ACC112 (cell line): ENCODE data around the gene FKBP10.
"Not testable (repeated sequence)": the region's sequence is repeated elsewhere in the genome, so short reads cannot be mapped to it uniquely, and the experiment has no call there.

Source experiments
- H2AFZ ChIP-seq: fragments of 200-600 bp; sonication (generic); one replicate; pipeline ENCODE4 v1.6.0; 2017; ENCODE audit warnings: antibody characterized with exemption, low read length; ENCODE audit not compliant: unreplicated experiment
- H3K27ac ChIP-seq: fragments of 200-600 bp; sonication (generic); 2 replicates; pipeline ENCODE4 v1.5.1; 2014; ENCODE audit warnings: low read depth, mild to moderate bottlenecking, antibody characterized with exemption, low read length, moderate library complexity
- H3K27me3 ChIP-seq: fragments of 200-600 bp; sonication (generic); 2 replicates; pipeline ENCODE4 v1.6.1; 2014; ENCODE audit warnings: mild to moderate bottlenecking, antibody characterized with exemption, low read length, moderate library complexity, mixed read lengths; ENCODE audit not compliant: insufficient read depth
- H3K36me3 ChIP-seq: fragments of 200-600 bp; sonication (generic); 2 replicates; pipeline ENCODE4 v1.6.1; 2016; ENCODE audit warnings: mild to moderate bottlenecking, antibody characterized with exemption, low read length, moderate library complexity, mixed read lengths; ENCODE audit not compliant: insufficient read depth
- H3K4me1 ChIP-seq: fragments of 200-600 bp; sonication (generic); one replicate; pipeline ENCODE4 v1.6.1; 2016; ENCODE audit warnings: low read length, mixed read lengths; ENCODE audit not compliant: insufficient read depth, unreplicated experiment, control insufficient read depth
- H3K4me3 ChIP-seq: fragments of 200-600 bp; sonication (generic); 2 replicates; pipeline ENCODE4 v1.5.1; 2014; ENCODE audit warnings: mild to moderate bottlenecking, low read depth, low read length
- H3K79me2 ChIP-seq: fragments of 200-600 bp; sonication (generic); one replicate; pipeline ENCODE4 v1.6.0; 2016; ENCODE audit warnings: low read length; ENCODE audit not compliant: control insufficient read depth, unreplicated experiment, insufficient read depth

FKBP10 gene

GRCh38 chr17:41851382-41851781 is 38.6 kb downstream of the FKBP10 start:
- not testable (repeated sequence) for H2AFZ ChIP-seq, H3K36me3 ChIP-seq, H3K27ac ChIP-seq, H3K27me3 ChIP-seq, H3K4me3 ChIP-seq
- Histone ChIP-seq H3K4me1 (peaks cover 21% of the 10 kb centered on the region), H3K79me2 (peaks cover 15% of the 10 kb centered on the region)

- H3K4me3 ChIP-seq = no peak overlapping the region
- no peak overlapping the region for H2AFZ ChIP-seq
- no peaks in the 10 kb centered on the region for H3K36me3 ChIP-seq
- H3K4me1 ChIP-seq = peaks cover 14% of the 10 kb centered on the region
- H3K79me2 ChIP-seq = peaks cover 55% of the 10 kb centered on the region
- H3K27ac ChIP-seq = no peak overlapping the region
- no peaks in the 10 kb centered on the region for H3K27me3 ChIP-seq
Observed at GRCh38 chr17:41860254-41860931, 47.6 kb downstream of the FKBP10 start.

- H3K27me3 ChIP-seq = no peaks in the 10 kb centered on the region
- no peak overlapping the region for H3K27ac ChIP-seq
- H3K4me1 ChIP-seq = peaks cover 14% of the 10 kb centered on the region
- peaks cover 55% of the 10 kb centered on the region for H3K79me2 ChIP-seq
- no peak overlapping the region for H2AFZ ChIP-seq
- H3K36me3 ChIP-seq = peaks cover 13% of the 10 kb centered on the region
- H3K4me3 ChIP-seq = peak overlapping the region; percentile 95
Observed at GRCh38 chr17:41863074-41863848, 50.5 kb downstream of the FKBP10 start.

- Histone ChIP-seq H3K79me2 (peaks cover 47% of the 10 kb centered on the region), H2AFZ (peak overlapping the region; percentile 68), H3K27ac (no peak overlapping the region), H3K4me1 (peaks cover 14% of the 10 kb centered on the region), H3K27me3 (no peaks in the 10 kb centered on the region), H3K4me3 (peak overlapping the region; percentile 95), H3K36me3 (peaks cover 20% of the 10 kb centered on the region)
Observed at GRCh38 chr17:41864498-41864835, 51.7 kb downstream of the FKBP10 start.

GRCh38 chr17:41864836-41865595 is 52.2 kb downstream of the FKBP10 start, which contains the start of gene KLHL11:
TSS of gene KLHL11 (minus strand) at chr17:41865423. CDS start at chr17:41865370, 53 bp downstream.
- H3K4me3 ChIP-seq = peak within 1 kb of the TSS; percentile 95
- H3K27me3 ChIP-seq = no peaks in the 10 kb centered on the region
- peak within 1 kb of the TSS; percentile 19; the same call in 1 of the 2 replicates for H3K27ac ChIP-seq
- H3K36me3 ChIP-seq = peaks cover 25% of the 10 kb centered on the region
- H3K79me2 ChIP-seq = peaks cover 42% of the 10 kb centered on the region
- peak within 1 kb of the TSS; percentile 68 for H2AFZ ChIP-seq
- peaks cover 14% of the 10 kb centered on the region for H3K4me1 ChIP-seq

- H3K27me3 ChIP-seq = no peaks in the 10 kb centered on the region
- H2AFZ ChIP-seq = no peak overlapping the region
- H3K4me3 ChIP-seq = peak overlapping the region; percentile 95
- peaks cover 36% of the 10 kb centered on the region for H3K79me2 ChIP-seq
- peaks cover 14% of the 10 kb centered on the region for H3K4me1 ChIP-seq
- H3K27ac ChIP-seq = no peak overlapping the region
- H3K36me3 ChIP-seq = peaks cover 25% of the 10 kb centered on the region
Observed at GRCh38 chr17:41865596-41865893, 52.7 kb downstream of the FKBP10 start.

- Histone ChIP-seq H3K27ac (no peak overlapping the region), H3K79me2 (peaks cover 13% of the 10 kb centered on the region), H3K4me1 (peaks cover 3% of the 10 kb centered on the region), H3K27me3 (no peaks in the 10 kb centered on the region), H3K36me3 (peaks cover 25% of the 10 kb centered on the region), H2AFZ (no peak overlapping the region), H3K4me3 (no peak overlapping the region)
Observed at GRCh38 chr17:41868568-41868967, 55.8 kb downstream of the FKBP10 start.

- peaks cover 25% of the 10 kb centered on the region for H3K36me3 ChIP-seq
- H3K4me1 ChIP-seq = no peaks in the 10 kb centered on the region
Observed at GRCh38 chr17:41869426-41869825, 56.6 kb downstream of the FKBP10 start.

GRCh38 chr17:41870097-41870496 is 57.3 kb downstream of the FKBP10 start:
- H2AFZ ChIP-seq = no peak overlapping the region
- no peaks in the 10 kb centered on the region for H3K4me1 ChIP-seq
- H3K27ac ChIP-seq = no peak overlapping the region
- H3K4me3 ChIP-seq = no peak overlapping the region
- peaks cover 25% of the 10 kb centered on the region for H3K36me3 ChIP-seq
- no peaks in the 10 kb centered on the region for H3K79me2 ChIP-seq
- H3K27me3 ChIP-seq = no peaks in the 10 kb centered on the region

More at GRCh38 chr17:41869426-41869825, 56.6 kb downstream of the FKBP10 start:
- no peak overlapping the region for H3K4me3 ChIP-seq
- H3K79me2 ChIP-seq = peaks cover 4% of the 10 kb centered on the region
- no peaks in the 10 kb centered on the region for H3K27me3 ChIP-seq
- no peak overlapping the region for H3K27ac ChIP-seq
- no peak overlapping the region for H2AFZ ChIP-seq

GRCh38 chr17:41870627-41871026 is 57.8 kb downstream of the FKBP10 start:
- H3K27ac ChIP-seq = no peak overlapping the region
- no peaks in the 10 kb centered on the region for H3K4me1 ChIP-seq
- no peaks in the 10 kb centered on the region for H3K79me2 ChIP-seq
- no peak overlapping the region for H3K4me3 ChIP-seq
- no peak overlapping the region for H2AFZ ChIP-seq
- no peaks in the 10 kb centered on the region for H3K27me3 ChIP-seq
- H3K36me3 ChIP-seq = peaks cover 25% of the 10 kb centered on the region
